Endothelial cell (in vitro differentiated cells): ENCODE measurements around the gene GABBR2. TPM values are rescaled to one million over a fixed set of nuclear protein-coding genes. Genes with fewer than 3 reads are reported as not detected.

Experiments
- DNase-seq: peaks from one replicate; pipeline ENCODE4 v3.0.0; 2021; ENCODE audit warnings: low spot score
- H3K27ac Mint-ChIP-seq: one replicate; pipeline ENCODE4 v1.8.0; 2021; ENCODE audit warnings: mixed read lengths, inconsistent platforms; ENCODE audit not compliant: unreplicated experiment
- H3K27me3 Mint-ChIP-seq: one replicate; pipeline ENCODE4 v1.8.0; 2021; ENCODE audit warnings: mild to moderate bottlenecking, moderate library complexity, mixed read lengths, inconsistent platforms; ENCODE audit not compliant: unreplicated experiment
- H3K36me3 Mint-ChIP-seq: one replicate; pipeline ENCODE4 v1.8.0; 2021; ENCODE audit warnings: mild to moderate bottlenecking, low read depth, mixed read lengths, inconsistent platforms; ENCODE audit not compliant: unreplicated experiment
- H3K4me1 Mint-ChIP-seq: one replicate; pipeline ENCODE4 v1.8.0; 2021; ENCODE audit warnings: mild to moderate bottlenecking, mixed read lengths, inconsistent platforms; ENCODE audit not compliant: unreplicated experiment
- H3K4me3 Mint-ChIP-seq: one replicate; pipeline ENCODE4 v1.8.0; 2021; ENCODE audit warnings: mild to moderate bottlenecking, mixed read lengths, inconsistent platforms; ENCODE audit not compliant: unreplicated experiment
- H3K9me3 Mint-ChIP-seq: one replicate; pipeline ENCODE4 v1.8.0; 2021; ENCODE audit warnings: mixed read lengths, inconsistent platforms; ENCODE audit not compliant: unreplicated experiment
- CTCF ChIP-seq: fragments of 200-600 bp; sonication (generic); IDR thresholded peaks from one replicate; pipeline ENCODE4 v1.5.0; 2021; ENCODE audit warnings: antibody characterized with exemption; ENCODE audit not compliant: unreplicated experiment
- total RNA-seq: library from RNA; stranded (reverse); fragmentation: NEBNext Ultra II Directional; extraction: Animal tissue kit (Norgen Biotek cat#: 25700); gene quantifications from one replicate; pipeline ENCODE4 v1.2.1, GENCODE V29; 2021; ENCODE audit not compliant: unreplicated experiment

The GABBR2 gene
- total RNA-seq, 1 donor from 2014 or later = 0.46 TPM

- Mint-ChIP-seq H3K9me3 (no peaks in the 10 kb centered on the region), H3K27me3 (peaks cover 9% of the 10 kb centered on the region), H3K27ac (no peak overlapping the region), H3K36me3 (no peaks in the 10 kb centered on the region), H3K4me3 (no peak overlapping the region), H3K4me1 (peaks cover 7% of the 10 kb centered on the region)
- no peak for TF ChIP-seq CTCF
- no peak for DNase-seq
These were observed 134.9 kb downstream of the GABBR2 start for GRCh38 chr9:98573749-98574278.

- Mint-ChIP-seq H3K4me3 (no peak overlapping the region), H3K4me1 (peaks cover 7% of the 10 kb centered on the region)
- TF ChIP-seq CTCF = no peak
These were observed 135.9 kb downstream of the GABBR2 start for GRCh38 chr9:98572796-98573195.

GRCh38 chr9:98572054-98572627 is 136.6 kb downstream of the GABBR2 start:
- H3K36me3 Mint-ChIP-seq = no peaks in the 10 kb centered on the region
- H3K9me3 Mint-ChIP-seq = no peaks in the 10 kb centered on the region
- DNase-seq = no peak
- no peak overlapping the region for H3K27ac Mint-ChIP-seq
- H3K4me3 Mint-ChIP-seq = no peak overlapping the region
- H3K4me1 Mint-ChIP-seq = peaks cover 7% of the 10 kb centered on the region
- peaks cover 10% of the 10 kb centered on the region for H3K27me3 Mint-ChIP-seq
- TF ChIP-seq CTCF = no peak

More at GRCh38 chr9:98572796-98573195, 135.9 kb downstream of the GABBR2 start:
- peaks cover 10% of the 10 kb centered on the region for H3K27me3 Mint-ChIP-seq
- H3K36me3 Mint-ChIP-seq = no peaks in the 10 kb centered on the region
- H3K27ac Mint-ChIP-seq = no peak overlapping the region
- H3K9me3 Mint-ChIP-seq = no peaks in the 10 kb centered on the region
- no peak for DNase-seq

- no peak for DNase-seq
- Mint-ChIP-seq H3K9me3 (no peaks in the 10 kb centered on the region), H3K27ac (no peak overlapping the region), H3K27me3 (peaks cover 10% of the 10 kb centered on the region), H3K4me3 (no peak overlapping the region), H3K4me1 (peaks cover 7% of the 10 kb centered on the region), H3K36me3 (no peaks in the 10 kb centered on the region)
- no peak for TF ChIP-seq CTCF
These were observed 137.1 kb downstream of the GABBR2 start for GRCh38 chr9:98571643-98572042.

- DNase-seq = no peak
- peaks cover 5% of the 10 kb centered on the region for H3K4me1 Mint-ChIP-seq
These were observed 137.9 kb downstream of the GABBR2 start for GRCh38 chr9:98570663-98571440.

More at GRCh38 chr9:98570663-98571440, 137.9 kb downstream of the GABBR2 start:
- no peak for TF ChIP-seq CTCF
- Mint-ChIP-seq H3K9me3 (no peaks in the 10 kb centered on the region), H3K4me3 (no peak overlapping the region), H3K27ac (no peak overlapping the region), H3K36me3 (no peaks in the 10 kb centered on the region), H3K27me3 (peaks cover 10% of the 10 kb centered on the region)
